Sigmoid colon (tissue), 7 donors: Measurements from ENCODE around the gene CLSTN2. TPM values are rescaled to one million over a fixed set of nuclear protein-coding genes. Genes with fewer than 3 reads are reported as not detected.

Source experiments
- DNase-seq: peaks from one replicate; pipeline ENCODE4 v3.0.0-alpha.2; 2019
- H3K27ac ChIP-seq, 4 donors: fragments of 200-600 bp; sonication (generic); one replicate each; pipeline ENCODE4 v1.5.1; 2016 to 2019; ENCODE audit warnings: mild to moderate bottlenecking in 1 of 4
- H3K27me3 ChIP-seq, 3 donors: fragments of 200-600 bp; sonication (generic); one replicate each; pipeline ENCODE4 v1.5.1; 2019; ENCODE audit warnings: mild to moderate bottlenecking in 1 of 3
- H3K36me3 ChIP-seq, 4 donors: fragments of 200-600 bp; sonication (generic); one replicate each; pipeline ENCODE4 v1.5.1; 2016 to 2019
- H3K4me1 ChIP-seq, 4 donors: fragments of 200-600 bp; sonication (generic); one replicate each; pipeline ENCODE4 v1.5.1; 2017 to 2019
- H3K4me3 ChIP-seq, 4 donors: fragments of 200-600 bp; sonication (generic); one replicate each; pipeline ENCODE4 v1.5.1; 2017 to 2019; ENCODE audit warnings: mild to moderate bottlenecking in 2 of 4, moderate library complexity in 1 of 4
- H3K9me3 ChIP-seq, 4 donors: fragments of 200-600 bp in 3 of 4; sonication (generic) in 3 of 4; one replicate each; pipeline versions ENCODE4 v1.5.1 to v1.6.1; 2013 to 2019
- EP300 ChIP-seq, 4 donors: sonication (generic); formaldehyde crosslinking; IDR thresholded peaks; one replicate each; pipeline ENCODE4 v1.6.1; 2017; ENCODE audit warnings: antibody characterized with exemption in 4 of 4
- POLR2A ChIP-seq, 2 donors: fragments of 450-650 bp; IDR thresholded peaks; one replicate each; pipeline ENCODE4 v1.6.1; 2016; ENCODE audit warnings: antibody characterized with exemption in 2 of 2, mild to moderate bottlenecking in 2 of 2, moderate library complexity in 2 of 2
- POLR2AphosphoS5 ChIP-seq, 4 donors: sonication (generic); formaldehyde crosslinking; IDR thresholded peaks; one replicate each; pipeline ENCODE4 v1.6.1; 2017; ENCODE audit warnings: antibody characterized with exemption in 4 of 4
- WGBS, 2 donors: extraction: QIAGEN DNeasy Blood & Tissue Kit; methylation state at CpG; one replicate each; pipeline ENCODE4 v1.1.7; 2013; 5-methylcytosine and 5-hydroxymethylcytosine counted together
- intact Hi-C: fragments of 100-400 bp; cut with DNase I; formaldehyde crosslinking; loops from one replicate; pipeline ENCODE4 v1.15.1; 2023
- polyA plus RNA-seq, 3 donors: library from polyadenylated mRNA; stranded (reverse); fragments of 200-250 nt; gene quantifications; one replicate each; pipeline ENCODE4 v1.2.3, GENCODE V29; 2013
- total RNA-seq, 4 donors: library from RNA; depleted of rRNA; stranded (reverse); fragments of >200 nt; gene quantifications; one replicate each; pipeline ENCODE4 v1.1.0, GENCODE V29; 2016
- TF ChIP-seq, protein P1 (sequence below), 4 experiments: fragments of 450-650 bp in 3 of 4; fragments of 200-600 bp in 1 of 4; IDR thresholded peaks; one replicate each; pipeline ENCODE4 v1.5.1; 2016 to 2019; ENCODE audit warnings: antibody characterized with exemption in 4 of 4, mild to moderate bottlenecking in 3 of 4, moderate library complexity in 2 of 4
- donor health status: healthy with polysubstance abuse.
- donor health status: Bipolar disorder and iron deficiency.
- donor health status: healthy.

The CLSTN2 gene
- total and polyA plus RNA-seq, 7 donors = 0.23 to 8.3 (median 2.7) TPM

DNA sequence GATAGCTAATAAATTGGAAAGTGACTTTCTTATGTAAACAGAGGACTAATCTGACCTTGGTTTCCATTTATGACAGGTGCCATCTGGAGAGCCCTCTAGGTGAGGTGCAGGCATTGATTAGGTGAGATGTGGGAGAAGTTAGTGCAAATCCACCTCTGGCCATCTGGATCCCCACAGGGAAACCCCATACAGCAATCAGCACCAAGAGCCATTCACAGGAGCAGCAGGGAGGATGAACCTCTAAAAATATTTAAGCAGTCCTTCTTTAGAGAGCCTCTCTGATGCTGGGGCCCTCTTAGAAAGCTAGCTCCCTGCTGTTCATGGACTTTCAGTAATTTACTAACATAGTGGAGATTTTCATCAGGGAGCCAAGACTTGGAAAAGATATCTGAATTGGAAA is 69.3 kb downstream of the CLSTN2 start:
- intact Hi-C loops = no loop called here
- H3K4me3 ChIP-seq = no peak overlapping the region

DNA sequence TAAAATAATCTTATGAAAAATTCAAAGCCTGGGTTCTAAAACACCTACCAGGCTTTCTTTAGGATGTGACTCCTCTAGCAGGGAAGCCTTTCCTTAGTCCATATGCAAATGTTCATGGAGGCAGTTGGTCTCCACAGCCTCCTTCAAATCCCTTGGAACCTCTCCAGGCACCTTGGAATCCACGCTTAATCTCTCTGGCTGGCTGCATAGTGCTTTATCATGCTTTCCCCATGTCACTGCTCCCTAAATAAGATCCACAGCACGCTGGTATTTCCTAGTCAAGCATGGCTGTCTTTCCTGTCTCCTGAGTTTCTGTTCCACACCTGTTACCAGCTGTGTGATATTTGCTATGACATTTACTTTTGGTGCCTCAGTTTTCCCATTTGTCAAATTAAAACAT is 71.3 kb downstream of the CLSTN2 start:
- Histone ChIP-seq H3K36me3 (no peaks in the 10 kb centered on the region), H3K27ac (no peak overlapping the region), H3K4me1 (no peaks in the 10 kb centered on the region), H3K9me3 (no peaks in the 10 kb centered on the region), H3K27me3 (no peaks in the 10 kb centered on the region), H3K4me3 (no peak overlapping the region)
- no peak for TF ChIP-seq POLR2A (IDR thresholded peaks at IDR 0.05)
- TF ChIP-seq, protein P1, sequence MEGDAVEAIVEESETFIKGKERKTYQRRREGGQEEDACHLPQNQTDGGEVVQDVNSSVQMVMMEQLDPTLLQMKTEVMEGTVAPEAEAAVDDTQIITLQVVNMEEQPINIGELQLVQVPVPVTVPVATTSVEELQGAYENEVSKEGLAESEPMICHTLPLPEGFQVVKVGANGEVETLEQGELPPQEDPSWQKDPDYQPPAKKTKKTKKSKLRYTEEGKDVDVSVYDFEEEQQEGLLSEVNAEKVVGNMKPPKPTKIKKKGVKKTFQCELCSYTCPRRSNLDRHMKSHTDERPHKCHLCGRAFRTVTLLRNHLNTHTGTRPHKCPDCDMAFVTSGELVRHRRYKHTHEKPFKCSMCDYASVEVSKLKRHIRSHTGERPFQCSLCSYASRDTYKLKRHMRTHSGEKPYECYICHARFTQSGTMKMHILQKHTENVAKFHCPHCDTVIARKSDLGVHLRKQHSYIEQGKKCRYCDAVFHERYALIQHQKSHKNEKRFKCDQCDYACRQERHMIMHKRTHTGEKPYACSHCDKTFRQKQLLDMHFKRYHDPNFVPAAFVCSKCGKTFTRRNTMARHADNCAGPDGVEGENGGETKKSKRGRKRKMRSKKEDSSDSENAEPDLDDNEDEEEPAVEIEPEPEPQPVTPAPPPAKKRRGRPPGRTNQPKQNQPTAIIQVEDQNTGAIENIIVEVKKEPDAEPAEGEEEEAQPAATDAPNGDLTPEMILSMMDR (IDR thresholded peaks at IDR 0.05) = no peak
- TF ChIP-seq POLR2AphosphoS5 (IDR thresholded peaks at IDR 0.05) = no peak
- 41 to 58% methylated on average over 2 of the region's 2 CpGs for WGBS, 2 donors
- intact Hi-C loops = no loop called here
- DNase-seq = no peak

More for the DNA sequence above, 69.3 kb downstream of the CLSTN2 start:
- no peaks in the 10 kb centered on the region for H3K27me3 ChIP-seq
- H3K27ac ChIP-seq = no peak overlapping the region
- H3K9me3 ChIP-seq = no peaks in the 10 kb centered on the region
- no peak for DNase-seq
- H3K36me3 ChIP-seq = no peaks in the 10 kb centered on the region
- no peaks in the 10 kb centered on the region for H3K4me1 ChIP-seq
- no peak for TF ChIP-seq POLR2AphosphoS5 (IDR thresholded peaks at IDR 0.05)

DNA sequence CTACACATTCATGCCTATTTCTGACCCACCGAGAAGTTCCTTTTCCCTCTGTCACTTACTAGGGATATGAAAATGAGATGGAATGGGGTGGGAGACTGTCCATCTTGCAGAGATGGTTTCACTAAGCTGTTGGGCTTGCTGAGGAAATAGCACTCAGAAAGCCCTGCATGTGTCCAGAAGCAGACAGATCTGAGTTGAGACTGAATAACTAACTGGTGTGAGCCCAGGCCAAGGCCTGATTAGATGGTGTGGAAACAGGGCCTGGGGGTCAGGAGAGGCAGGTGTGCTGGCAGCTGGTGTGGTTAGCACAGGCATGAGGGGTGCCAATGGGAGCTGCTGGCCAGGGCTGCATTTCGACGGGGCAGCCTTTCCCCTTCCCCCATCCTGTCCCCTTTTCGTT is 72.1 kb downstream of the CLSTN2 start:
- intact Hi-C loops = no loop called here
- Histone ChIP-seq H3K27ac (no peak overlapping the region), H3K4me1 (no peaks in the 10 kb centered on the region), H3K9me3 (no peaks in the 10 kb centered on the region), H3K36me3 (no peaks in the 10 kb centered on the region), H3K4me3 (no peak overlapping the region), H3K27me3 (no peaks in the 10 kb centered on the region)
- WGBS, 2 donors = 85 to 86% methylated on average over 4 of the region's 4 CpGs
- no peak for TF ChIP-seq POLR2AphosphoS5 (IDR thresholded peaks at IDR 0.05)
- TF ChIP-seq, protein P1 (IDR thresholded peaks at IDR 0.05) = no peak
- TF ChIP-seq EP300 (IDR thresholded peaks at IDR 0.05) = no peak
- TF ChIP-seq POLR2A (IDR thresholded peaks at IDR 0.05) = no peak
- no peak for DNase-seq

DNA sequence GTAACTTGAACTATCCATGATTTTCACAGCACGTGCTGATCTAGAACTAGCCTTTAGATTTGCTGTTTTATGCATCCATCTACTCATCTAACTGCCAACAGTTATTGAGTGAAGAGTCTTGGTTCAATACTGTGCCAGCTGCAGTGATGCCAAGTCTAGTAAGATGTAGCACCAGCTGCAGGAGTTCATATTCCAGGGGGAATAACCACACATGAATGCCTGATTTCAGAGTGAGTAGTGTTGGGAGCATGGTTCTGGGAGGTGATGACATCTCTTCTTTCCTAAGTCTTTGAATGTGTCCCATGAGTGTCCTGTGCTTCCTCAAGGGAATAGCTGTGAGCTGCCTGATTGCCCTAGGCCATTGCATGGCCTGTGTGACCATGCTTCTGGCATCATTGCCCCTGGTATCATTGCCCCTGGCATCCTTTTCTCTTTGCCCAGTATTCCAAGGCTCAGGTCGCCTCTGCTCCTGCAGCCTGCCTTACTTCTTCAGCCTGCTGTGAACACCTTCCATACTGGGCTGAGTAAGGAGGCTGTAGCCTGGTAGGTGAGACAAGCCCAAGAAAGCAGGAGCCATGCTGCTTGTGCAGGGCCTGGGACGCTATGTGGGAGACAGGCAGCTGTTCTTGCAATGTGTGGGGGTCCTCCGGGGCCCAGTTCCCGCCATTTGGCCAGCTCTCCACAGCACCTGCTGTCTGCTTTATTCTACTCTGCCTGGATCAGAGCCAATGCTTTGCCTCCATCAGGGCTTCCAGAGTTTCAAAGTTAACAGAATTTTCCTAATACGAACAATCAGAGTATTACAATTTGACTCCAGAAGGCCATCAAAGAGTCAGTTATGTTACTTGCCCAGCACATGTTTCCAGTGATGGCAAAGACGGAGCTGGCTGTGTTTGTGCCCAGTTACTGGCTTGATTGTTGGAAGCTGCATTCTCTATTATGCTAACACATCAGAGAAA is 73.2 kb downstream of the CLSTN2 start:
- TF ChIP-seq EP300 (IDR thresholded peaks at IDR 0.05) (no peak), POLR2A (IDR thresholded peaks at IDR 0.05) (no peak), POLR2AphosphoS5 (IDR thresholded peaks at IDR 0.05) (no peak)
- TF ChIP-seq, protein P1 (IDR thresholded peaks at IDR 0.05) = no peak
- H3K36me3 ChIP-seq = no peaks in the 10 kb centered on the region
- no peak for DNase-seq

DNA sequence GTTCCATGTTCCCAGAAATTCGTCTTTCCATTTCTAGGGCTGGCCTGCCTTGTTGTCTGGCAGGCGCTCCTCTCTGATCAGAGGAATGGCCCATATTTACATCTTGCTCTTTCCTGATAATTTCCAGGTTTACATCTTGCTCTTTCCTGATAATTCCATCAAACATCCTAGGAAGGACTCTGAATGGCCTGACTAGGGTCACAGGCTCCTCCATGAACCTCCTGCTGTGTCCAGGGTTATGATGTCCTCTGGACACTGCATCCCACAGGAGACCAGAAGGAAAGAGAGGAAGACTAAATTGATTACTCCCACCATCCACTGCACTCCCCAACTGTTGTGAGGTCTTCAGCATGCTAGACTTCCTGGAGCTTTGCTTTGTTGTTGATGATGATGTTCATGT is 75.4 kb downstream of the CLSTN2 start:
- TF ChIP-seq, protein P1 (IDR thresholded peaks at IDR 0.05) = no peak
- TF ChIP-seq POLR2A (IDR thresholded peaks at IDR 0.05) (no peak), EP300 (IDR thresholded peaks at IDR 0.05) (no peak), POLR2AphosphoS5 (IDR thresholded peaks at IDR 0.05) (no peak)
- WGBS, 2 donors = 42 to 43% methylated on average over 2 of the region's 2 CpGs
- Histone ChIP-seq H3K27ac (no peak overlapping the region), H3K4me1 (no peaks in the 10 kb centered on the region), H3K27me3 (no peaks in the 10 kb centered on the region), H3K9me3 (no peaks in the 10 kb centered on the region), H3K4me3 (no peak overlapping the region), H3K36me3 (no peaks in the 10 kb centered on the region)
- no peak for DNase-seq
- intact Hi-C loops = no loop called here

More for the DNA sequence above, 73.2 kb downstream of the CLSTN2 start:
- Histone ChIP-seq H3K9me3 (no peaks in the 10 kb centered on the region), H3K4me1 (no peaks in the 10 kb centered on the region), H3K4me3 (no peak overlapping the region), H3K27ac (no peak overlapping the region), H3K27me3 (no peaks in the 10 kb centered on the region)
- intact Hi-C loops = no loop called here
- WGBS, 2 donors = 66 to 80% methylated on average over 7 of the region's 7 CpGs
